BLaER1 treated with 17β-estradiol and CSF1 and Interleukin-3, amounts not matched to agents 10 nM and 100 nM (cell line): Measurements from ENCODE around the gene REM2.
"Not testable (repeated sequence)": the region's sequence is repeated elsewhere in the genome, so short reads cannot be mapped to it uniquely, and the experiment has no call there.

Experiments
- H3K27ac ChIP-seq, 11 experiments: shearing (Covaris generic); formaldehyde crosslinking; 2 replicates each; pipeline ENCODE4 v1.8.1; 2022
- H3K27me3 ChIP-seq, 11 experiments: shearing (Covaris generic); formaldehyde crosslinking; 2 replicates each; pipeline ENCODE4 v1.8.1; 2022
- H3K36me3 ChIP-seq, 11 experiments: shearing (Covaris generic); formaldehyde crosslinking; 2 replicates each; pipeline ENCODE4 v1.8.1; 2022
- H3K4me1 ChIP-seq, 10 experiments: shearing (Covaris generic); formaldehyde crosslinking; 2 replicates each; pipeline ENCODE4 v1.8.1; 2022
- H3K4me2 ChIP-seq, 11 experiments: shearing (Covaris generic); formaldehyde crosslinking; 2 replicates each; pipeline ENCODE4 v1.8.1; 2022
- H3K4me3 ChIP-seq, 10 experiments: shearing (Covaris generic); formaldehyde crosslinking; 2 replicates each; pipeline ENCODE4 v1.8.1; 2022
- H3K9ac ChIP-seq, 11 experiments: shearing (Covaris generic); formaldehyde crosslinking; 2 replicates each; pipeline ENCODE4 v1.8.1; 2022
- H3K9me3 ChIP-seq, 11 experiments: shearing (Covaris generic); formaldehyde crosslinking; replicated peaks in 1 of 11; 2 replicates each; pipeline ENCODE4 v1.8.1; 2022
- H4K20me1 ChIP-seq, 11 experiments: shearing (Covaris generic); formaldehyde crosslinking; 2 replicates each; pipeline ENCODE4 v1.8.1; 2022
- Cebpa-rat ChIP-seq, 11 experiments: shearing (Covaris generic); IDR thresholded peaks; 2 replicates each; pipeline ENCODE4 v1.8.1; 2022

Gene REM2

GRCh38 chr14:22852599-22852939, 30.5 kb upstream of the REM2 start:
- Histone ChIP-seq H3K9me3 (peaks cover 0 to 8% (median 0%) of the 10 kb centered on the region in 11 experiments; a peak in 3 of 22 replicates), H3K27me3 (no peaks in the 10 kb centered on the region), H4K20me1 (peaks cover 0 to 4% (median 0%) of the 10 kb centered on the region in 11 experiments; a peak in 1 of 22 replicates), H3K36me3 (0 out of 22 replicates have a peak, but pooled peaks cover 0 to 7% (median 0%) of the 10 kb centered on the region in 11 experiments), H3K4me2 (peak overlapping the region; percentile 79 to 100 (median 94)), H3K9ac (peak overlapping the region in 10 of 11 experiments; percentile 25 to 80 (median 75); a peak in 13 of 22 replicates), H3K4me1 (peaks cover 35 to 66% (median 56%) of the 10 kb centered on the region in 10 experiments), H3K4me3 (peak overlapping the region in 1 of 10 experiments; percentile 61; a peak in 1 of 20 replicates), H3K27ac (peak overlapping the region in 10 of 11 experiments; percentile 15 to 90 (median 77); a peak in 17 of 22 replicates)
- TF ChIP-seq Cebpa-rat (IDR thresholded peaks at IDR 0.05) = no peak

- H3K9ac ChIP-seq = peak overlapping the region; percentile 63 to 83 (median 77)
- peaks cover 30 to 60% (median 50%) of the 10 kb centered on the region in 10 experiments for H3K4me1 ChIP-seq
- peak overlapping the region; percentile 79 to 100 (median 94) for H3K4me2 ChIP-seq
- no peak for TF ChIP-seq Cebpa-rat (IDR thresholded peaks at IDR 0.05)
- H3K9me3 ChIP-seq = peaks cover 0 to 8% (median 0%) of the 10 kb centered on the region in 11 experiments; a peak in 3 of 22 replicates
- peak overlapping the region; percentile 51 to 90 (median 77); a peak in 20 of 22 replicates for H3K27ac ChIP-seq
- H3K36me3 ChIP-seq = 0 out of 22 replicates have a peak, but pooled peaks cover 0 to 7% (median 0%) of the 10 kb centered on the region in 11 experiments
- H4K20me1 ChIP-seq = no peaks in the 10 kb centered on the region
- H3K4me3 ChIP-seq = peak overlapping the region; percentile 40 to 69 (median 56); a peak in 19 of 20 replicates
- H3K27me3 ChIP-seq = no peaks in the 10 kb centered on the region
Measured at GRCh38 chr14:22852940-22853767, 29.9 kb upstream of the REM2 start.

GRCh38 chr14:22854296-22854695, 28.7 kb upstream of the REM2 start:
- H3K27me3 ChIP-seq, H3K36me3 ChIP-seq, H3K4me3 ChIP-seq, H3K9ac ChIP-seq, H3K9me3 ChIP-seq, H3K27ac ChIP-seq, H3K4me2 ChIP-seq, H4K20me1 ChIP-seq: not testable (repeated sequence)
- H3K4me1 ChIP-seq = peaks cover 29 to 48% (median 41%) of the 10 kb centered on the region in 10 experiments

- no peaks in the 10 kb centered on the region for H3K36me3 ChIP-seq
- H3K9ac ChIP-seq = no peak overlapping the region
- H3K27ac ChIP-seq = no peak overlapping the region
- H3K4me1 ChIP-seq = peaks cover 28 to 40% (median 36%) of the 10 kb centered on the region in 10 experiments
- TF ChIP-seq Cebpa-rat (IDR thresholded peaks at IDR 0.05) = no peak
- peaks cover 0 to 13% (median under 1%) of the 10 kb centered on the region in 11 experiments; a peak in 9 of 22 replicates for H3K9me3 ChIP-seq
- H4K20me1 ChIP-seq = no peaks in the 10 kb centered on the region
- H3K4me3 ChIP-seq = no peak overlapping the region
- no peak overlapping the region for H3K4me2 ChIP-seq
- H3K27me3 ChIP-seq = no peaks in the 10 kb centered on the region
Measured at GRCh38 chr14:22854963-22855724, 27.9 kb upstream of the REM2 start.

GRCh38 chr14:22856428-22856827, 26.6 kb upstream of the REM2 start:
- no peak overlapping the region for H3K4me3 ChIP-seq
- H3K9me3 ChIP-seq = peaks cover 0 to 26% (median 9%) of the 10 kb centered on the region in 11 experiments; a peak in 13 of 22 replicates
- H3K27ac ChIP-seq = no peak overlapping the region
- H3K4me1 ChIP-seq = peaks cover 16 to 31% (median 23%) of the 10 kb centered on the region in 10 experiments
- no peaks in the 10 kb centered on the region for H4K20me1 ChIP-seq
- no peak overlapping the region for H3K9ac ChIP-seq
- H3K4me2 ChIP-seq = no peak overlapping the region
- H3K27me3 ChIP-seq = no peaks in the 10 kb centered on the region
- no peaks in the 10 kb centered on the region for H3K36me3 ChIP-seq
- TF ChIP-seq Cebpa-rat (IDR thresholded peaks at IDR 0.05) = no peak

- not testable (repeated sequence) for H3K4me3 ChIP-seq
Measured at GRCh38 chr14:22860377-22860776, 22.6 kb upstream of the REM2 start.

GRCh38 chr14:22861651-22862050, 21.4 kb upstream of the REM2 start:
- Histone ChIP-seq H3K27me3 (no peaks in the 10 kb centered on the region), H3K9ac (no peak overlapping the region), H3K4me2 (no peak overlapping the region), H3K36me3 (no peaks in the 10 kb centered on the region), H3K27ac (no peak overlapping the region), H3K4me3 (no peak overlapping the region), H4K20me1 (no peaks in the 10 kb centered on the region), H3K9me3 (peaks cover 0 to 35% (median 10%) of the 10 kb centered on the region in 11 experiments; a peak in 14 of 22 replicates), H3K4me1 (peaks cover 0 to 11% (median 0%) of the 10 kb centered on the region in 10 experiments; a peak in 3 of 20 replicates)
- no peak for TF ChIP-seq Cebpa-rat (IDR thresholded peaks at IDR 0.05)

More at GRCh38 chr14:22860377-22860776, 22.6 kb upstream of the REM2 start:
- H3K36me3 ChIP-seq, H3K27me3 ChIP-seq, H3K9ac ChIP-seq, H3K27ac ChIP-seq, H4K20me1 ChIP-seq, H3K4me2 ChIP-seq: not testable (repeated sequence)
- peaks cover 0 to 11% (median 0%) of the 10 kb centered on the region in 10 experiments; a peak in 3 of 20 replicates for H3K4me1 ChIP-seq
- H3K9me3 ChIP-seq = peaks cover 0 to 35% (median 10%) of the 10 kb centered on the region in 11 experiments; a peak in 14 of 22 replicates

GRCh38 chr14:22864979-22865378, 18.0 kb upstream of the REM2 start:
- no peaks in the 10 kb centered on the region for H3K27me3 ChIP-seq
- H3K4me1 ChIP-seq = peaks cover under 1 to 10% (median 9%) of the 10 kb centered on the region in 10 experiments
- H3K4me3 ChIP-seq = no peak overlapping the region
- peaks cover 0 to 24% (median 10%) of the 10 kb centered on the region in 11 experiments; a peak in 13 of 22 replicates for H3K9me3 ChIP-seq
- no peak overlapping the region for H3K9ac ChIP-seq
- H3K27ac ChIP-seq = no peak overlapping the region
- TF ChIP-seq Cebpa-rat (IDR thresholded peaks at IDR 0.05) = no peak
- H3K4me2 ChIP-seq = no peak overlapping the region
- no peaks in the 10 kb centered on the region for H4K20me1 ChIP-seq
- no peaks in the 10 kb centered on the region for H3K36me3 ChIP-seq
